Activated CD4-positive, alpha-beta T cell treated with anti-CD3 and anti-CD28 coated beads, Interleukin-2, amount 10 ng/mL, durations not matched to agents 7 days and 5 days (primary cell): ENCODE measurements around the gene NUDT9. TPM values are rescaled to one million over a fixed set of nuclear protein-coding genes. Genes with fewer than 3 reads are reported as not detected.
"Not testable (repeated sequence)": the region's sequence is repeated elsewhere in the genome, so short reads cannot be mapped to it uniquely, and the experiment has no call there.

Experiments used
- CTCF ChIA-PET: fragments of 350-600 bp; sonication (Branson Sonifier 250); formaldehyde crosslinking; loops from one replicate; lab custom pipeline; 2021; ENCODE audit warnings: antibody characterized with exemption; lab: Charles Lee
- POLR2A ChIA-PET: fragments of 350-600 bp; sonication (Branson Sonifier 250); formaldehyde crosslinking; loops from one replicate; lab custom pipeline; 2021; ENCODE audit warnings: antibody characterized with exemption; lab: Charles Lee
- DNase-seq: peaks from one replicate; pipeline ENCODE4 v3.0.0-alpha.2; 2020
- H3K27ac Mint-ChIP-seq: one replicate; pipeline ENCODE4 v1.8.0; 2021; ENCODE audit warnings: mild to moderate bottlenecking, moderate library complexity, mixed read lengths
- H3K27me3 Mint-ChIP-seq: one replicate; pipeline ENCODE4 v1.8.0; 2021; ENCODE audit warnings: mixed read lengths
- H3K36me3 Mint-ChIP-seq: one replicate; pipeline ENCODE4 v1.8.0; 2021; ENCODE audit warnings: low read depth, mixed read lengths
- H3K4me1 Mint-ChIP-seq: one replicate; pipeline ENCODE4 v1.8.0; 2021; ENCODE audit warnings: mixed read lengths
- H3K4me3 Mint-ChIP-seq: one replicate; pipeline ENCODE4 v1.8.0; 2021; ENCODE audit warnings: mild to moderate bottlenecking, moderate library complexity, mixed read lengths
- H3K9me3 Mint-ChIP-seq: one replicate; pipeline ENCODE4 v1.8.0; 2021; ENCODE audit warnings: mixed read lengths
- total RNA-seq, 2 experiments: library from RNA; stranded (reverse); gene quantifications; one replicate each; pipeline ENCODE4 v1.2.3, GENCODE V29; 2021

Gene NUDT9
- total RNA-seq, 2 experiments from 2014 or later: 11.7 to 11.9 TPM

GRCh38 chr4:87483247-87483646, 60.9 kb downstream of the NUDT9 start:
- H3K27ac Mint-ChIP-seq, H3K9me3 Mint-ChIP-seq, H3K4me3 Mint-ChIP-seq, POLR2A ChIA-PET, DNase-seq, H3K4me1 Mint-ChIP-seq, H3K36me3 Mint-ChIP-seq, H3K27me3 Mint-ChIP-seq, CTCF ChIA-PET: not testable (repeated sequence)

GRCh38 chr4:87488666-87489065, 66.3 kb downstream of the NUDT9 start:
- DNase-seq, H3K27ac Mint-ChIP-seq, H3K4me3 Mint-ChIP-seq, H3K9me3 Mint-ChIP-seq, POLR2A ChIA-PET, H3K4me1 Mint-ChIP-seq, H3K27me3 Mint-ChIP-seq, H3K36me3 Mint-ChIP-seq: not testable (repeated sequence)
- CTCF ChIA-PET: interaction anchor here (1.5 kb wide), 1 partner anchor 15 kb away, joined by 3 read pairs; no protein-coding TSS in a partner anchor

- H3K4me1 Mint-ChIP-seq: peaks cover 3% of the 10 kb centered on the region
- DNase-seq: no peak
- ChIA-PET CTCF (interaction anchor here (0.5 to 0.8 kb wide), 2 partner anchors 20 to 99 kb away, joined by 3 read pairs; no protein-coding TSS in a partner anchor), POLR2A (no interaction called here)
- no peak overlapping the region for H3K4me3 Mint-ChIP-seq
- H3K9me3 Mint-ChIP-seq: peaks cover 4% of the 10 kb centered on the region
- H3K36me3 Mint-ChIP-seq: no peaks in the 10 kb centered on the region
- no peak overlapping the region for H3K27ac Mint-ChIP-seq
- no peaks in the 10 kb centered on the region for H3K27me3 Mint-ChIP-seq
Measured at GRCh38 chr4:87489678-87490077, 67.3 kb downstream of the NUDT9 start.

- Mint-ChIP-seq H3K27me3 (no peaks in the 10 kb centered on the region), H3K27ac (no peak overlapping the region), H3K4me1 (peaks cover 3% of the 10 kb centered on the region), H3K9me3 (peaks cover 4% of the 10 kb centered on the region), H3K4me3 (no peak overlapping the region), H3K36me3 (no peaks in the 10 kb centered on the region)
- no peak for DNase-seq
- CTCF ChIA-PET: no interaction called here
- POLR2A ChIA-PET: no interaction called here
Measured at GRCh38 chr4:87490664-87491369, 68.4 kb downstream of the NUDT9 start.

GRCh38 chr4:87491436-87491835, 69.1 kb downstream of the NUDT9 start:
- Mint-ChIP-seq H3K4me1 (peaks cover 3% of the 10 kb centered on the region), H3K4me3 (no peak overlapping the region), H3K9me3 (peaks cover 4% of the 10 kb centered on the region), H3K36me3 (no peaks in the 10 kb centered on the region), H3K27ac (no peak overlapping the region), H3K27me3 (no peaks in the 10 kb centered on the region)
- DNase-seq: no peak
- POLR2A ChIA-PET: no interaction called here
- CTCF ChIA-PET: no interaction called here

GRCh38 chr4:87491851-87492250, 69.5 kb downstream of the NUDT9 start:
- H3K9me3 Mint-ChIP-seq, H3K4me1 Mint-ChIP-seq, H3K27ac Mint-ChIP-seq, DNase-seq, H3K4me3 Mint-ChIP-seq, CTCF ChIA-PET, H3K36me3 Mint-ChIP-seq, H3K27me3 Mint-ChIP-seq, POLR2A ChIA-PET: not testable (repeated sequence)

GRCh38 chr4:87493115-87493514, 70.7 kb downstream of the NUDT9 start:
- ChIA-PET CTCF (no interaction called here), POLR2A (interaction anchor here (0.6 kb wide), 1 partner anchor 102 kb away, joined by 3 read pairs; no protein-coding TSS in a partner anchor)
- no peak overlapping the region for H3K27ac Mint-ChIP-seq
- no peaks in the 10 kb centered on the region for H3K27me3 Mint-ChIP-seq
- peaks cover 4% of the 10 kb centered on the region for H3K4me1 Mint-ChIP-seq
- H3K9me3 Mint-ChIP-seq: peaks cover 2% of the 10 kb centered on the region
- no peak overlapping the region for H3K4me3 Mint-ChIP-seq
- no peaks in the 10 kb centered on the region for H3K36me3 Mint-ChIP-seq
- DNase-seq: no peak

GRCh38 chr4:87497159-87497558, 74.8 kb downstream of the NUDT9 start:
- H3K27me3 Mint-ChIP-seq: no peaks in the 10 kb centered on the region
- ChIA-PET POLR2A (interaction anchor here (0.7 kb wide), 1 partner anchor 33 kb away, joined by 3 read pairs; no protein-coding TSS in a partner anchor), CTCF (interaction anchor here (0.6 to 1.2 kb wide), 2 partner anchors 15 to 254 kb away, joined by 3 to 7 read pairs; no protein-coding TSS in a partner anchor)
- no peak overlapping the region for H3K27ac Mint-ChIP-seq
- no peak overlapping the region for H3K4me3 Mint-ChIP-seq
- peaks cover 19% of the 10 kb centered on the region for H3K4me1 Mint-ChIP-seq
- H3K9me3 Mint-ChIP-seq: peaks cover 2% of the 10 kb centered on the region
- no peaks in the 10 kb centered on the region for H3K36me3 Mint-ChIP-seq
- no peak for DNase-seq

GRCh38 chr4:87497578-87497977, 75.2 kb downstream of the NUDT9 start:
- ChIA-PET CTCF (interaction anchor here (0.6 to 1.2 kb wide), 2 partner anchors 15 to 254 kb away, joined by 3 to 7 read pairs; no protein-coding TSS in a partner anchor), POLR2A (no interaction called here)
- no peak for DNase-seq
- Mint-ChIP-seq H3K27me3 (no peaks in the 10 kb centered on the region), H3K27ac (no peak overlapping the region), H3K4me3 (no peak overlapping the region), H3K36me3 (no peaks in the 10 kb centered on the region), H3K9me3 (peaks cover 2% of the 10 kb centered on the region), H3K4me1 (peaks cover 19% of the 10 kb centered on the region)

GRCh38 chr4:87498446-87498900, 76.1 kb downstream of the NUDT9 start:
- peaks cover 2% of the 10 kb centered on the region for H3K9me3 Mint-ChIP-seq
- peaks cover 19% of the 10 kb centered on the region for H3K4me1 Mint-ChIP-seq
- CTCF ChIA-PET: no interaction called here
- no peaks in the 10 kb centered on the region for H3K36me3 Mint-ChIP-seq
- POLR2A ChIA-PET: interaction anchor here (0.6 kb wide), 1 partner anchor 121 kb away, joined by 4 read pairs; no protein-coding TSS in a partner anchor
- no peak for DNase-seq
- H3K4me3 Mint-ChIP-seq: no peak overlapping the region
- H3K27ac Mint-ChIP-seq: no peak overlapping the region
- H3K27me3 Mint-ChIP-seq: no peaks in the 10 kb centered on the region

GRCh38 chr4:87499403-87500091, 77.2 kb downstream of the NUDT9 start:
- no peaks in the 10 kb centered on the region for H3K9me3 Mint-ChIP-seq
- no peaks in the 10 kb centered on the region for H3K27me3 Mint-ChIP-seq
- CTCF ChIA-PET: no interaction called here
- POLR2A ChIA-PET: no interaction called here
- DNase-seq: no peak
- no peak overlapping the region for H3K27ac Mint-ChIP-seq
- peaks cover 19% of the 10 kb centered on the region for H3K4me1 Mint-ChIP-seq
- H3K4me3 Mint-ChIP-seq: no peak overlapping the region
- H3K36me3 Mint-ChIP-seq: no peaks in the 10 kb centered on the region

- no peak for DNase-seq
- no peaks in the 10 kb centered on the region for H3K9me3 Mint-ChIP-seq
- CTCF ChIA-PET: no interaction called here
- no peaks in the 10 kb centered on the region for H3K27me3 Mint-ChIP-seq
- POLR2A ChIA-PET: no interaction called here
- H3K4me3 Mint-ChIP-seq: no peak overlapping the region
- peaks cover 19% of the 10 kb centered on the region for H3K4me1 Mint-ChIP-seq
- no peak overlapping the region for H3K27ac Mint-ChIP-seq
- no peaks in the 10 kb centered on the region for H3K36me3 Mint-ChIP-seq
Measured at GRCh38 chr4:87500092-87500462, 77.7 kb downstream of the NUDT9 start.

GRCh38 chr4:87502580-87503238, 80.3 kb downstream of the NUDT9 start:
- Mint-ChIP-seq H3K4me3 (no peak overlapping the region), H3K4me1 (peaks cover 19% of the 10 kb centered on the region), H3K27me3 (no peaks in the 10 kb centered on the region), H3K9me3 (no peaks in the 10 kb centered on the region), H3K36me3 (no peaks in the 10 kb centered on the region), H3K27ac (no peak overlapping the region)
- ChIA-PET POLR2A (no interaction called here), CTCF (no interaction called here)
- DNase-seq: no peak
